Astrocyte of the hippocampus (primary cell): ENCODE data around the gene HSPA12A.
A peak's percentile ranks its signal among the peaks of the same experiment; 100 is the strongest.

Experiments used
- DNase-seq: peaks from one replicate; pipeline ENCODE4 v3.0.0; 2011; ENCODE audit warnings: low read depth, low spot score

The HSPA12A gene

GRCh38 chr10:116771101-116771958 lies 29.0 kb upstream of the HSPA12A start:
- no peak for DNase-seq

- no peak for DNase-seq
These were observed 27.9 kb upstream of the HSPA12A start for GRCh38 chr10:116770281-116770680.

- no peak for DNase-seq
These were observed 27.4 kb upstream of the HSPA12A start for GRCh38 chr10:116769791-116770190.

- DNase-seq, result no peak
These were observed 27.0 kb upstream of the HSPA12A start for GRCh38 chr10:116769368-116769767.

GRCh38 chr10:116768786-116769185 lies 26.4 kb upstream of the HSPA12A start:
- DNase-seq, result no peak

- no peak for DNase-seq
These were observed 24.7 kb upstream of the HSPA12A start for GRCh38 chr10:116766837-116767634.

GRCh38 chr10:116766241-116766827 lies 24.0 kb upstream of the HSPA12A start:
- DNase-seq, result no peak

GRCh38 chr10:116765648-116766081 lies 23.3 kb upstream of the HSPA12A start:
- no peak for DNase-seq

GRCh38 chr10:116764979-116765378 lies 22.6 kb upstream of the HSPA12A start:
- DNase-seq, result no peak

- DNase-seq, result no peak
These were observed 21.1 kb upstream of the HSPA12A start for GRCh38 chr10:116763440-116763839.

GRCh38 chr10:116761883-116762282 lies 19.5 kb upstream of the HSPA12A start:
- DNase-seq, result no peak

GRCh38 chr10:116760919-116761318 lies 18.6 kb upstream of the HSPA12A start:
- no peak for DNase-seq

GRCh38 chr10:116757246-116757645 lies 14.9 kb upstream of the HSPA12A start:
- no peak for DNase-seq

- peak; percentile 65 for DNase-seq
These were observed 13.9 kb upstream of the HSPA12A start for GRCh38 chr10:116756277-116756676.

GRCh38 chr10:116753759-116754158 lies 11.4 kb upstream of the HSPA12A start:
- peak; percentile 71 for DNase-seq

GRCh38 chr10:116752969-116753665 lies 10.8 kb upstream of the HSPA12A start:
- DNase-seq, result no peak

- DNase-seq, result no peak
These were observed 10.2 kb upstream of the HSPA12A start for GRCh38 chr10:116752563-116752962.

GRCh38 chr10:116748471-116748870 lies 6.1 kb upstream of the HSPA12A start:
- DNase-seq, result no peak

GRCh38 chr10:116748041-116748440 lies 5.7 kb upstream of the HSPA12A start:
- DNase-seq, result peak; percentile 44

GRCh38 chr10:116747325-116747724 lies 5.0 kb upstream of the HSPA12A start:
- no peak for DNase-seq

- no peak for DNase-seq
These were observed 2.5 kb upstream of the HSPA12A start for GRCh38 chr10:116744885-116745284.
